Islet precursor cell (in vitro differentiated cells): ENCODE results near the gene PHYKPL.
"Not testable (repeated sequence)": the region's sequence is repeated elsewhere in the genome, so short reads cannot be mapped to it uniquely, and the experiment has no call there.

ENCODE experiments used
- DNase-seq: peaks from one replicate; pipeline ENCODE4 v3.0.0-alpha.2; 2018

Gene PHYKPL

DNA sequence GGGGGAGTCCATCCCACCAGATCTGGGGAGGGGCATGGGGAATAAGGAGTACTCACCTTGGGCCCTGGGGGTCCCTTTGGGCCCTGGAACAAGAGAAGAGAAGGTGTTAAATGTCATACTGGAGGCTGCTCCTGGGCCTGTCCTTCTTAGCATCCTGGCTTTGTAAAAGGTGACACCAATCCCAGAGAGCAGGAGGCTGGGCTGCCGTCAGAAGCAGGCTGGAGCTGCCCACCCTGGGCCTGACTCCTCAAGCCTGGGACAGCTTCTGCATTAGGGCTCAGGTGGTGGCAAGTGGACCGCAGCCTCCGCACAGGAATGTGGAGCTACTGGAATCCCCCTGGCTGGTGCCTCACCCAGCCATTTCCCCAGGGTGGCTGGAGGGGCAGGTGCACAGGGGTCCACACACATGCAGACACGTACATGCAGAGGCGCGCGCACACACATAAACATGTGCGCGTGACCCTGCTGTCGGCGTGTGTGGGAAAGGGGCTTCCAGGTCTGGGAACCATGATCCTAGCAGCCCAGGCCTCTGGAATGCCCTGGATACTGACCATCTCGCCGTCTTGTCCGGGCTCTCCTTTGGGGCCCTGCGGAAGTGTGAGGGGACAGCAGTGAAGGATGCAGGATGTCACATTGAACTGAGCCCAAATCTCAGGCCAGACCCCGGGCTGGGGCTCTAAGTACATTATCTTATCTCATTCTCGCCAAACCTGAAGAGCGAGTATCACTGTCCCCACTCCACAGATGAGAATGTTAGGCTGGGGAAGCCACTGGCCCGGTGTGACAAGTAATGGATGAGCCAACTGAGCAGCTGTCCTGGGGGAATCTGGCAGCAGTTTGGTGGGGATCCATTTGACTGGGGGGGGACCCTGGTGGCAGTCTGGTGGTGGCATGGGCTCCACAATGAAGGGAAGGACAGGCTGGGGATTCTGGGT is 29.3 kb upstream of the PHYKPL start:
- DNase-seq, result no peak

DNA sequence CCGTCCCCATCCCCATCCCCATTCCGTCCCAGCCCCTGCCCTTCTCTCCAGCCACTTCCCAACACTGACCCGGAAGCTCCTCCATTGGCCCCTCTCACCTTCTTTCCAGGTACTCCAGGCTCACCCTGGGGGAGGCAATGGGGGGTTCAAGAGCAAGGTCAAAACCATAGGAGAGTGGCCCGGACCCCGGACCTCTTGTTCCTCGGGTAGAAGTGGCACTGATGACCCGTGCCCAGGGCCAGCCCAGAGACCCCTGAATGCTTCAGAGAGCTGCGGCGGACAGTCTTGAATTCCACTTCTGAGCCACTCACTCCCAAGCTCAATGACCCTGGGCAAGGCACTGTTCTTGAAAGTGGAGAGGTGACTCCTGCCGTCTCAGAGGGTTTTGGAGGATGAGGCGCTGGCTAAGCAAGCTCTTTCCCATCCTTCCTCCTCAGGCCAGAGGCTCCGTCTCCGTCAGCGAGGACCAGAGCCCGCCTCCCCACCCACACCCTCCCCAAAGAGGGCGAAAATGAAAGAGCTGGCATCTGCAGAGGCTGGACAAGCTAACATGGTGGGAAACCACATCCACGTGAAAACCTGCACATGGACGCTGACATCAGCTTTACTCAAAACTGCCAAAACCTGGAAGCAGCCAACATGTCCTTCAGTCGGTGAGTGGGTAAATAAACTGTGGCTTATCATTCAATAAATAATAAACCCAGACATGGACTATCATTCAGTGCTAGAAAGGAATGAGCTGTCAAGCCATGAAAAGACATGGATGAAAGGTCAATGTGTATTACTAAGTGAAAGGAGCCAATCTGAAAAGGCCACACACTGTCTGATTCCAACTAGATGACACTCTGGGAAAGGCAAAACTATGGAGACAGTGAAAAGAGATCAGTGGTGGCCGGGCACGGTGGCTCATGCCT is 27.3 kb upstream of the PHYKPL start:
- no peak for DNase-seq

DNA sequence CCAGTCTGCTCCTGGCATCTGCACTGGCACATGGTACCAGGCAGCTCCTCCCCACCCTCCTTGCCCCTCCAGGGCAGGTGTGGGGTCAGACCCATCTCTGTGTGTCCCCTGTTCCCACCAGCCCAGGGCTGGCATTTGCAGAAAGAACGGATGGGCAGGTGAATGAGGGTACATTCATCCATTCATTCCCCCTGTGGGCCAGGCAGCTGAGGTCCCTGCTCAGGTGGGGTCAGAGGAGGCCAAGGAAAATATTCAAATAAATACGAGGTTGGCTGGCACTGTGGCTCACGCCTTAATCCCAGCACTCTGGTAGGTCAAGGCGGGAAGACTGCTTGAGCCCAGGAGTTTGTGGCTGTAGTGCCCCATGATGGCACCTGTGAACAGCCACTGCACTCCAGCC is 25.0 kb upstream of the PHYKPL start:
- no peak for DNase-seq

DNA sequence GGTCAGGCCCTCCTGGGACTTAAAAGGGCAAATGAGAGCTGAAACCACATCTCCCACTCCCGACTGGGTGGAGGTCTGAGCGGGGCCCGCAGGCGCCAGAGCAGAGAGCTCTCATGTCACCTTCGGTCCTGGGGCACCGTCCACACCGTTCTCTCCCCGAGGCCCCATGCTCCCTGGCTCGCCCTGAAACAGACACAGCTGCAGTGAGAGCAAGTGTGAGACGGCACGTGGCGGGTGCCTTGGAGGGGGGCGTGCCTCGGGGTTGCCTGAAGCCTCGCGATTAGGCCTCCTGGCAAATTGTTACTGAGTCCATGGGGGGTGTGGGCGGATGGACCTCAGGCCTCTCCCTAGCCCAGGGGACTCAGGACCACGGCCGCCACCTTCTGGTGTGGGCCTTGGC is 24.1 kb upstream of the PHYKPL start:
- no peak for DNase-seq

DNA sequence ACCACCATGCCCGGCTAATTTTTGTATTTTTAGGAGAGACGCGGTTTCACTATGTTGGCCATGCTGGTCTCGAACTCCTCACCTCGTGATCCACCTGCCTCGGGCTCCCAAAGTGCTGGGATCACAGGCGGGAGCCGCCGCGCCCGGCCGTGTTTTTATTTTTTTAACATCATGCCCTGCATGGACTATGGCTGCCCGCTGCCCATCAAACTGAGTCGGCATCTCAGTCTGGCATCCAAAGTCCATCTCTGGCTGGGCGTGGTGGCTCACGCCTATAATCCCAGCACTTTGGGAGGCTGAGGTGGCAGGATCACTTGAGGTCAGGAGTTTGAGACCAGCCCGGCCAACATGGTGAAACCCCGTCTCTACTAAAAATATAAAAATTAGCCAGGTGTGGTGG is 21.0 kb upstream of the PHYKPL start:
- DNase-seq, result not testable (repeated sequence)

DNA sequence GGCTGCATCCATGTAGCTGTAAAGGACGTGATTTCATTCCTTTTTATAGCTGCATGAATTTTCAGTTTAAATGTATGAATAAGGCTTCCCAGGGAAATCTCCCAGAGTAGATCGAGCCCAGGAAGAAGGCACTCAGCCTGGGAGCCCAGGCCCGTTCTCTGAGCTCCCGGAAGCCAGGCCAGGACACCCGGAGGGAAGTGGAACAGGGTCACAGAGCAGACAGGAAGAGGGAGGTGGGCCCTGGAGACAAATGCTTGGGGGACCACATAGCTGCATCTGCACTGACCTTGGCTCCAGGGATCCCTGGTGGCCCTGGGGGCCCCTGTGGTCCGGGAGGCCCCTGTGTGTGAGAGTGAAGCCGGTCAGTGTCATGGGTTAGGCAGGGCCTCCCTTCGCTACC is 19.7 kb upstream of the PHYKPL start:
- no peak for DNase-seq

DNA sequence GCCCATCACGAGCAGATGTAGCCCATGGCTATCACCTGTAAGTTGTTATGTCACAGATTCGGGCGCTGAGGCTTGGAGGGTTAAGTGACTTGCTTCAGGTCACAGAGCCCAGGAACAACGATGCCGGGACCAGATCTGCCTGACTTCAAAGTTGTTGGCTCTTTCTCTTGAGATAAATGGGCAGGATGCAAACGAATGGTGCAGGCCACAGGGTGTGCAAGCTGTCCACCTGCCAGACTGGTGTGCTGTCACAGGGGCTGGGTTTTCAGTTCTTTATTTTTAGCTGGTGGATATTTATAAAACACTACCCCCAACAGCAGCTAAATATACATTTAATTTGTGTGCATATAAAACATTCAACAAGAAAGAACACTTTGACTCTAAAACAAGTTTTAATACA is 17.7 kb upstream of the PHYKPL start:
- no peak for DNase-seq

DNA sequence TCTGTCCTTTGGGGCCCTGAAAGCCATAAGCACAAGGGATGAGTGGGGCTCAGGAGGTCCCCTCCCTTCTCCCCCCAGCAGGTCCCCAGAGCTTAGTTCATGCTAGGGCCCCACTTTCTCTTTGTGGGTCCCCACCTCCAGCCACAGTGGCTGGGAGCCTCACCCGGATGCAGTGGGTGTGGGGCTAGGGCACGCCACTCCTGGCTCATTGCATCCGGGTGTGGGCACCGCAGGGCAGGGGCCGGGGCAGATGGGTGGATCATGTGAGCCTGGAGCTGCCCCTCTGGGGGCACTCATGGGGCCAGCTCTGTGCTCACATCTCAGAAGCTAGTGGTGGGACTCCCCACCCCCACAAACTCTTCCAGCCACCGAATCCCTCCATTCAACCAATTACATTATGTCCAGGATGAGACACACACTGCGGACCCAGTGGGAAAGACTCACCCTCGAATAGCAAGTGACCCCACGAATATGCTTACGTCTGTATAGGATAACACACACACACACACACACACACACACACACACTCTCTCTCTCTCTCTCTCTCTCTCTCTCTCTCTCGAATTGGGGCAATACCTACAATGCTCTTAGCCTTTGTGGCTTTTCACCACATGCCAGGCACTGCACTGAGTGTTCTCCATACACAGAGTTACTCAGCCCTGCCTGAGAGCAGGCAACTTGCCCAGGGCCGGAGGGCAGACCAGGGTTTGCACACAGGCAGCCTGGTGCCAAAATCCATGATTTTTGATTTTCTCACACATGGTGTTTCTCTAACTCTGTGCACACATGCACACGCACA is 16.8 kb upstream of the PHYKPL start:
- no peak for DNase-seq

DNA sequence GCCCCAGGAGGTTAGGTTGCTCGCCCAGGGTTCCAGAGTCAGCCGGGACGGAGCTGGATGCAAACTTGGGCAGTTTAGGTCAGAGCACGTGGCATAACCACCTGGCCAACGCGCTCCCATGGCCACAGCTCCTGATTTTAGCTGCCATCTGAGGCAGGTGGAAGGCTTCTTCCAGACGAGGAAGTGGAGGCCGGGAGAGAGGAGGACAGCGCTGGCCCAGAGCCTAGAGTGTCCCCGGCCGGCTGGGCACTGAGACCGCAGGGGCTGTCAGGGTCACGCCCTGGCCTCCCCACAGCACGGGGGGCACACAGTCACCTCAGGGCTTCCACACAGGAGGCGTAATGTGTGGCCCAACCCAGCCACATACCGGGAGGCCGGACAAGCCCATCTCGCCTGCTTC is 16.1 kb upstream of the PHYKPL start:
- DNase-seq, result no peak

DNA sequence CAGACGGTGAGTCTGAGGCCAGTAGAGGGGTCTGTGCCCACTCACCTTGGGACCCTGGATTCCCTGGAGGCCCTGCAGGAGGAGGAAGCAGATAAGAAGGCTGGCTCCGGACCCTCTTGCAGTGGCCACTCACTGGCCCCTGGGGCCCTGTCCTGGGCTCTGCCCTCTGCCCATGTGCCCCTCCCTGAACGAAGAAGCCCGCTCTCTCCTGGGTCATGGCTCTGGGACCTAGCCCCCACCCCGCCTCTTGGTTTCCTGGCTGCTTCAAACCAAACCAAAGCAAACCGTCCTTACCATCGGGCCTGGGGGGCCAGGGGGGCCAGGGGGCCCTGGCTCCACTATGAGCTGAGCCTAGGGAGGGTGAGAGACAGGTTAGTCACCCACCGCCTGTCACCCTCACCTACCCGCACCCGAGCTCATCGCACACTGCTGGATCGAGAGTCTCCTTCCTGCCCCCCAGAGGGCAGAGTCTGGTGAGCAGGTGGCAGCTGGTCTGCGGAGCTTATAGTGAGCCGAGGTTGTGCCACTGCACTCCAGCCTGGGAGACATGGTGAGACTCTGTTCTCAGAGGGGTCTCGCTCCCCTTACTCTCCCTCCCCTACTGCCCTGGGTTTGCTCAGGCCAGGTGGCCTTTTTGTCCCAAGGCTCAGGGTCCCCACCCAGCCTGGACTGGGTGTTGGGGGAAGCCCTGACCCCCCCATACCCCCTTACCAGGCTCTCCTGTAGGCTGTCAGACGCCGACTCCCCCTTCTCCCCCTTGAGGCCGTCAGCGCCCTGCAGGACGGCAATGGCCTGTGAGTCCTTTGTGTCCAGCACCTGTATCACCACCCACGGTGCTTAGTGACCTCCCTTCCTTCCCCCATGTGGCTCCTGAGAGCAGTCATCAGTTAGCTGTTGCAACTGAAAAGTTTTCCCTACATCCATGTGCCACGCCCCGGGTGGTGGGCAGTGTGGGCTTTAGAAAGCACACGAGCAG is 15.2 kb upstream of the PHYKPL start:
- no peak for DNase-seq

DNA sequence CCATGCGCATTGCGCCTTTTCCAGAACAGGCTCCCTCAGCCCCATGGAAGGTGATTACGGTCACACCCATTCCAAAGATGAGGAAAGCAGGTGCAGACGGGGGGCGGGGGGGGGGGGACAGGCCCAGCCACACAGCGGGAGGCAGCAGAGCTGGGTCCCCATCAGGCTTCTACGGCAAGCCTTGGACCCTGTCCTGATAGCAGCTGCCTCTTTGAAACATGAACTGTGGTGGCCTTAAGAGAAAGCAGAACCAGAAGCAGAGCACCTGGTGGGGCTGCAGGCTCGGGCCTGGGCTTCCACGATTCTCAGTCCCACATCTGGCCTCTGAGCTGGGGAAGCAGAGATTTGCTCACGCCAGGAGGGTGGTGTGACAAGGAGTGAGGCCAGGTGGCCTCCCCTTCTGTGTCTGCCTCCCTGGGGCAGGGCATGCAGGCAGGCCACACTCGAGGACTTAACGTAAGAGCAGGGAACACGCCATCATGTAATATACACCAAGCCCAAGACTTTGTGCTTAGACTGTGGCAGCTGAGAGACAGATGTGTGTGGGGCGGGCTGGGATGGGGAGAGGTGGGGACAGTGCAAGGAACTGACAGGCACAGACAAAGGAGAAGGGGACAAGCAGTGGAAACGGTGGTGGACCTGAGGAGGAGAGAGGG is 14.2 kb upstream of the PHYKPL start:
- DNase-seq, result no peak

DNA sequence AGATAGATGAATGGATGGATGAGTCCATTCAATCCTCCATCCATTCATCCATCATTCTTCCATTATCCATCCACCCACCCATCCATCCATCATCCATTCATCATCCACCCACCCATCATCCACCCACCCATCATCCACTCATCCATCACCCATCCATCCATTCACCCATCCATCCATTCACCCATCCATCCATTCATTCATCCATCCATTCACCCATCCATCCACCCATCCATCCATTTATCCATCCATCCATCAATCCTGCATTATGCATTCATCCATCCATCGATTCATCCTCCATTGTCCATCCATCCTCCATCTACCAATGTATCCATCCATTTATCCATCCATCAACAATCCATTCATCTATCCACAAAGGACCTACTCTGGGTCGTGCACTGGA is 12.8 kb upstream of the PHYKPL start:
- DNase-seq, result no peak

DNA sequence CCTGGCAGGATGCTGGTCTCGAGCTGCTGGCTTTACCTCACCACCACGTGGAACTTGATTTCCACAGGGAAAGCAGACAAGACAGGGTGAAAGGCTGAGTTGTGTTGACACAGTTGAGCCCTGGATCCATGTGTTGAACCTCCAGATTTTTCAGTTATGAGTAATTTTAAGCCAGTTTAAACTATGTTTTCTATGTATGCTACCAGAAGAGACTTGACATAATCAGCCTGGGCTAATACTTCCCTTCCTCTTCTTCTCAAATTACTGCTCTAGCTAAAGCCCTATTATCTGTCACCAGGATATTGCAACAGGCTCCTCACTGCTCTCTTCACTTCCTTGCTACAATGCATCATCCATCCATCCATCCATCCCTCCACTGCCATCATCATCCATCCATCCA is 12.0 kb upstream of the PHYKPL start:
- no peak for DNase-seq

DNA sequence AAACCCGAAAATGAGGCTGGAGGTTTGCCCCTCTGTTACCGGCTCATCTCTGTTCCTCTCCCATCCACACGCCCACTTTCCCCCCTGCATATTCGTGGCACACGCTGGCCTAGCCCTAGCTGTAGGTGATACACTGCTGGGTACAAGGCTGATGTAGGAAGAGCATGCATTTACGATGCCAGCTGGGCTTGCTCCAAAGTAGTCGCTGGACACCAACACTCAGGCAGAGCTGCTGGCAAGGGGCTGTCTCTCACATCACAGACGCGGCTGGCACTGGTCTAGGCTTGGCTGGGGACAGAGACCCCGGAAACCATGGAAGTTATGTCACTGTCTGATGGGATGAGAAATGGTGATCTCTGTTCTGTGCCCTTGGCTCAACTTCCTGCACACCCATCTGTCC is 9.8 kb upstream of the PHYKPL start:
- no peak for DNase-seq

DNA sequence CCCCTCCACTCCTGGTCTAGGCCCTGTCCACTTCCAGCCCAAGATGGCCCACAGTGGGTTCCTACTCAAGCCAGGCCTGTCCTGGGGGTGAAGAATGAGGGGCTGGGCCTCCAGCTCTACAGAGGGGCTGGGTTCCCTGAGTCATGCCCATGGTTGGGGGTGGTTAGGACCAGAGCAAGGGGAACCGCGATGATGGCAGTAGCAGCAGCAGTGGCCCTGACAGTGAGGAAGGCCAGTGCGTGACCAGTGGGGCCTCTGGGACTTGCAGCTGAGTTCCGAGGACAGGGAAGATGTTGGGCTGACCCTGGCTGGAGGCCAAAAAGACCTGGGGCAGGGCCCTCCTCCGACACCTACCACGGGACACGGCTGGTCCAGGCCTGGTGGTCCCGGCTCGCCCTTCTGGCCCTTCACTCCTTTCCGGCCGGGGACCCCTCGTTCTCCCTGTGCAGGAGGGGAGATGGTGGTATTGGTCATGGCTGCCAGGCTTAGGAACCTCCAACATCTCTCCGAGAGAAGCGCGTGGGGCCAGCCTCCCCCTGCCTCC is 9.2 kb upstream of the PHYKPL start:
- no peak for DNase-seq

DNA sequence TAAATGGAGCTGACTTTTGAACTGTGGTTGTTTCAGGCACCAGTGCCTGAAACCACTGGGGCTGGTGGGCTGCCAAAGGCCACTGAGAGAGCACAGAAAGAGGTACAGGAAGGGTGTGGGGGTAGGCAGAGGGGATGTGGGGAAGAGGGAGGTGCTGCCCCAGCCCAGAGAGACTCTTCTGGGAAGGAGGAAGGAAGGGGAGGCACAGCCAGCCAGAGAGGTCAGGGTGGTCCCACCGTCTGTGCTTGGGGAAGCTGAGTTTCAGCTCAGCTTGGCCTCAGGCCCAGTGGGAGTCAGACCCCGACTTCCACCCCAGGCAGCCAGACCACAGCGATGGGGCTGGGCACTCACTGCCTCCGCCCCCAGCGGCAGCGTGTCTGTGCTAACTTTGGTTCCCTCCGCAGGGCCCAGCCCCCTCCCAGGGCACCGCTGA is 8.6 kb upstream of the PHYKPL start:
- no peak for DNase-seq

DNA sequence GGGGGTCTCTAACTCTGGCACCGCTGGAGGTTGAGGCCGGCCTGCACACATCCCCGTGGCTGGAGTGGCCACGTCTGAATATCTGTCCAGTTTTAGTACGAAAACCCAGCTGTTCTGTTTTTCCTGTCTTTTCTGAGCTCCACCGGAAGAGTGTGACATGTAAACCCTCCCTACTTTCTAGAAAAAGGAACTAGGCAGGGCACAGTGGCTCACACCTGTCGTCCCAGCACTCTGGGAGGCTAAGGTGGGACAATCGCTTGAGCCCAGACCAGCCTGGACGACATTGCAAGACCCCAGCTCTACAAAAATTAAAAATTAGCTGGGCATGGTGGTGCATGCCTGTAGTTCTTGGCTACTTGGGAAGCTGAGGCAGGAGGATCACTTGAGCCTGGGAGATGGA is 8.2 kb upstream of the PHYKPL start:
- no peak for DNase-seq

DNA sequence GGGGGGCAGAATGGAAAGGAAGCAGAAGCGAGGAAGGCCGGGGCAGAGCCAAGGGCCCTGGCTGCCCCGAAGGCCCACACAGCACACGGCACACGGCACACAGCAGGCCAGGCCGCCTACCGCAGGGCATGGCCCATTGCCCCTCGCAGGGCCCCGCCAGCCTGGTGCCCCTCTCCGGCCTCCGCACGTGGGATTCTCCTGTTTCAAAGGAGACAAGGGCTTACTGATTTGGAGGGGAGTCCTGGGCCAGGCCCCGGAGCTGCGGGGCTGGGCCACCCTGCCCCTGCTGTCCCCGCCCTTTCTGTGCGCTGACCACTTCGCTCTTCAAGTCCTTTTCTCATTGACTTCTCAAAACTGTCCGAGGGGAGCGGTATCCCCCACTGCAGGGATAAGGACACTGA is 7.7 kb upstream of the PHYKPL start:
- DNase-seq, result no peak

DNA sequence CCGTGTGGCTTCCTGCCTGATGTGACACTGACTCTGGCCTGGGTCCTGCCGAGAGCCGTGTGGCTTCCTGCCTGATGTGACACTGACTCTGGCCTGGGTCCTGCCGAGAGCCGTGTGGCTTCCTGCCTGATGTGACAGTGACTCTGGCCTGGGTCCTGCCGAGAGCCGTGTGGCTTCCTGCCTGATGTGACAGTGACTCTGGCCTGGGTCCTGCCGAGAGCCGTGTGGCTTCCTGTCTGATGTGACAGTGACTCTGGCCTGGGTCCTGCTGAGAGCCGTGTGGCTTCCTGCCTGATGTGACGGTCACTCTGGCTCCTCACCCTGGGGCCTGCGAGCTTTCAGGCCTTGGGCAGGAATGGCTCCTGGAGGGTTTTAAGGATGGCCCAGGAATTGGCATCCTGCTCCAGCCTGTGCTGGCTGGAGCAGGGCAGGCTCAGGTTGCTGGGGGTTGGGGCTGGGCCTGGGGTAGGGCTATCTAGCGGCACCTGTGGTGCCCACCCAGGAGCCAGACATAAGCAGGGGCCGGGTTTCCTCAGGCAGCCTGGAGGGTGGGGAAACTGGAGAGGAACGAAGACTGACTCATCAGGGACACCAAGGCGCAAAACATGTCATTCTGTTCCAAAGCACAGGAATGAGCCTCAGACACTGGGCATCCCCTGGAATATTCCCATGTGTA is 7.2 kb upstream of the PHYKPL start:
- DNase-seq, result not testable (repeated sequence)
